Smooth muscle cell (in vitro differentiated cells): ENCODE results near the gene RASAL1. TPM values are rescaled to one million over a fixed set of nuclear protein-coding genes. Genes with fewer than 3 reads are reported as not detected.

Source experiments
- DNase-seq: peaks from one replicate; lab custom pipeline; 2025; ENCODE audit not compliant: unreplicated experiment; lab: John Stamatoyannopoulos, UW
- H2AFZ ChIP-seq: fragments of 200-600 bp; sonication (generic); 2 replicates; pipeline ENCODE4 v1.6.0; 2016; ENCODE audit warnings: antibody characterized with exemption, low read depth, mild to moderate bottlenecking
- H3F3A ChIP-seq: fragments of 200-600 bp; sonication (generic); 2 replicates; pipeline ENCODE4 v1.6.0; 2017; ENCODE audit warnings: antibody characterized with exemption, low read depth
- H3K27ac ChIP-seq: fragments of 200-600 bp; sonication (generic); 2 replicates; pipeline ENCODE4 v1.5.1; 2016; ENCODE audit warnings: low read depth, mild to moderate bottlenecking
- H3K27me3 ChIP-seq: fragments of 200-600 bp; sonication (generic); 2 replicates; pipeline ENCODE4 v1.6.1; 2016; ENCODE audit warnings: low read depth, mild to moderate bottlenecking
- H3K36me3 ChIP-seq: fragments of 200-600 bp; sonication (generic); 2 replicates; pipeline ENCODE4 v1.5.1; 2016; ENCODE audit warnings: low read depth
- H3K4me1 ChIP-seq: fragments of 200-600 bp; sonication (generic); 2 replicates; pipeline ENCODE4 v1.5.1; 2016; ENCODE audit warnings: low read depth
- H3K4me2 ChIP-seq: fragments of 200-600 bp; sonication (generic); 2 replicates; pipeline ENCODE4 v1.6.0; 2016; ENCODE audit warnings: mild to moderate bottlenecking
- H3K4me3 ChIP-seq: fragments of 200-600 bp; sonication (generic); 2 replicates; pipeline ENCODE4 v1.5.1; 2016; ENCODE audit warnings: mild to moderate bottlenecking
- H3K79me2 ChIP-seq: fragments of 200-600 bp; sonication (generic); 2 replicates; pipeline ENCODE4 v1.6.0; 2016; ENCODE audit warnings: low read depth, mild to moderate bottlenecking
- H3K9ac ChIP-seq: fragments of 200-600 bp; sonication (generic); 2 replicates; pipeline ENCODE4 v1.6.0; 2016; ENCODE audit warnings: low read depth
- H3K9me3 ChIP-seq: fragments of 200-600 bp; sonication (generic); replicated peaks from 2 replicates; pipeline ENCODE4 v1.5.1; 2016; ENCODE audit warnings: low read depth
- H4K20me1 ChIP-seq: fragments of 200-600 bp; sonication (generic); 2 replicates; pipeline ENCODE4 v1.6.0; 2016; ENCODE audit warnings: low read depth
- WGBS: methylation state at CpG from one replicate; pipeline ENCODE4 v1.1.7; 2016; ENCODE audit warnings: low lambda C conversion rate; 5-methylcytosine and 5-hydroxymethylcytosine counted together
- polyA plus RNA-seq: library from polyadenylated mRNA; unstranded; fragments of >200 nt; fragmentation: Nextera tagmentation; extraction: Ambion mirVana; gene quantifications from 2 replicates; pipeline ENCODE4 v1.2.1, GENCODE V29; 2016
- total RNA-seq: library from RNA; depleted of rRNA; stranded (reverse); fragments of >200 nt; gene quantifications from 2 replicates; pipeline ENCODE4 v1.2.3, GENCODE V29; 2014
- TF ChIP-seq, protein P1 (sequence below): fragments of 200-600 bp; sonication (generic); IDR thresholded peaks from 2 replicates; pipeline ENCODE4 v1.5.1; 2017; ENCODE audit warnings: borderline replicate concordance, mild to moderate bottlenecking, antibody characterized with exemption; ENCODE audit not compliant: insufficient read depth, poor library complexity, severe bottlenecking

Gene RASAL1
- total and polyA plus RNA-seq, 2 experiments from 2014 or later = not detected

DNA sequence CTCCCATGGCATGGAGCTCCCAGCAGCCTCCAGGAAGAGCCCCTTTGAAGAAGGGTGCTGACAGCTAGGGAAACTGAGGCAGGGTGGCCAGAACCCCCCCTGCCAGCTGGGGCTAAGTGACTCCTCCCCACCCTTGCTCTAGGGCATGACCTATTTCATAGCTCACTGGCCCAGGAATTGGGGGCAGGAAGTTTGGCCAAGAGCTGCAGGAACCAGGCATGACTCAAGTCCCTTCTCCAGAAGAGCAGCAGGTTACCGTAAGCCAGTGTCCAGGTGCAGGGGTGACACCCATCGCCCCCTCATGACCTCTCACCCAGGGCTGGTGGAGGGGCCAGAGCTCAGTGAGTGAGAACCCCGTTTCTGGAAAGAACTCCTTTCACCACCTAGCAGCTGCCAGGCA, 1.9 kb downstream of the RASAL1 start:
- WGBS = 85% methylated on average over 3 of the region's 3 CpGs
- TF ChIP-seq, protein P1, sequence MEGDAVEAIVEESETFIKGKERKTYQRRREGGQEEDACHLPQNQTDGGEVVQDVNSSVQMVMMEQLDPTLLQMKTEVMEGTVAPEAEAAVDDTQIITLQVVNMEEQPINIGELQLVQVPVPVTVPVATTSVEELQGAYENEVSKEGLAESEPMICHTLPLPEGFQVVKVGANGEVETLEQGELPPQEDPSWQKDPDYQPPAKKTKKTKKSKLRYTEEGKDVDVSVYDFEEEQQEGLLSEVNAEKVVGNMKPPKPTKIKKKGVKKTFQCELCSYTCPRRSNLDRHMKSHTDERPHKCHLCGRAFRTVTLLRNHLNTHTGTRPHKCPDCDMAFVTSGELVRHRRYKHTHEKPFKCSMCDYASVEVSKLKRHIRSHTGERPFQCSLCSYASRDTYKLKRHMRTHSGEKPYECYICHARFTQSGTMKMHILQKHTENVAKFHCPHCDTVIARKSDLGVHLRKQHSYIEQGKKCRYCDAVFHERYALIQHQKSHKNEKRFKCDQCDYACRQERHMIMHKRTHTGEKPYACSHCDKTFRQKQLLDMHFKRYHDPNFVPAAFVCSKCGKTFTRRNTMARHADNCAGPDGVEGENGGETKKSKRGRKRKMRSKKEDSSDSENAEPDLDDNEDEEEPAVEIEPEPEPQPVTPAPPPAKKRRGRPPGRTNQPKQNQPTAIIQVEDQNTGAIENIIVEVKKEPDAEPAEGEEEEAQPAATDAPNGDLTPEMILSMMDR = no peak
- Histone ChIP-seq H3F3A (no peaks in the 10 kb centered on the region), H3K27me3 (peaks cover 16% of the 10 kb centered on the region), H3K79me2 (no peaks in the 10 kb centered on the region), H3K27ac (no peak overlapping the region), H3K9me3 (no peaks in the 10 kb centered on the region), H3K4me3 (no peak overlapping the region), H2AFZ (no peak overlapping the region), H3K9ac (no peak overlapping the region), H3K36me3 (no peaks in the 10 kb centered on the region), H3K4me1 (no peaks in the 10 kb centered on the region), H3K4me2 (no peak overlapping the region), H4K20me1 (no peaks in the 10 kb centered on the region)
- DNase-seq = no peak

GRCh38 chr12:113133036-113133435, 2.5 kb downstream of the RASAL1 start:
- Histone ChIP-seq H4K20me1 (no peaks in the 10 kb centered on the region), H3K27ac (no peak overlapping the region), H3K9me3 (no peaks in the 10 kb centered on the region), H3K27me3 (peaks cover 16% of the 10 kb centered on the region), H3K4me1 (no peaks in the 10 kb centered on the region), H3K79me2 (no peaks in the 10 kb centered on the region), H3K4me3 (no peak overlapping the region), H2AFZ (no peak overlapping the region), H3K9ac (no peak overlapping the region), H3K4me2 (no peak overlapping the region), H3K36me3 (no peaks in the 10 kb centered on the region), H3F3A (no peaks in the 10 kb centered on the region)
- no peak for DNase-seq
- TF ChIP-seq, protein P1 = no peak
- WGBS = 41% methylated on average over 6 of the region's 6 CpGs

GRCh38 chr12:113131556-113131955, 4.0 kb downstream of the RASAL1 start:
- Histone ChIP-seq H3K9me3 (no peaks in the 10 kb centered on the region), H3K79me2 (no peaks in the 10 kb centered on the region), H3K36me3 (no peaks in the 10 kb centered on the region), H3K27ac (no peak overlapping the region), H4K20me1 (no peaks in the 10 kb centered on the region), H3K4me1 (no peaks in the 10 kb centered on the region), H3K4me2 (no peak overlapping the region), H2AFZ (no peak overlapping the region), H3K9ac (no peak overlapping the region), H3K4me3 (no peak overlapping the region), H3F3A (no peaks in the 10 kb centered on the region), H3K27me3 (peaks cover 15% of the 10 kb centered on the region)
- no peak for DNase-seq
- TF ChIP-seq, protein P1 = no peak
- WGBS = 67% methylated on average over 1 of the region's 1 CpG

- Histone ChIP-seq H3K36me3 (no peaks in the 10 kb centered on the region), H3K79me2 (no peaks in the 10 kb centered on the region), H3K9me3 (no peaks in the 10 kb centered on the region), H3K27me3 (peaks cover 6% of the 10 kb centered on the region), H3K4me1 (no peaks in the 10 kb centered on the region), H3F3A (no peaks in the 10 kb centered on the region), H4K20me1 (no peaks in the 10 kb centered on the region), H3K9ac (no peak overlapping the region), H3K4me3 (no peak overlapping the region), H2AFZ (no peak overlapping the region), H3K27ac (no peak overlapping the region), H3K4me2 (no peak overlapping the region)
- TF ChIP-seq, protein P1 = no peak
- 60% methylated on average over 17 of the region's 18 CpGs for WGBS
- no peak for DNase-seq
Observed at GRCh38 chr12:113130457-113131135, 5.0 kb downstream of the RASAL1 start.
